ENCODE results near the gene TMEM151A.
A peak's percentile ranks its signal among the peaks of the same experiment; 100 is the strongest.
"Not testable (repeated sequence)": the region's sequence is repeated elsewhere in the genome, so short reads cannot be mapped to it uniquely, and the experiment has no call there.

TMEM151A gene

DNA sequence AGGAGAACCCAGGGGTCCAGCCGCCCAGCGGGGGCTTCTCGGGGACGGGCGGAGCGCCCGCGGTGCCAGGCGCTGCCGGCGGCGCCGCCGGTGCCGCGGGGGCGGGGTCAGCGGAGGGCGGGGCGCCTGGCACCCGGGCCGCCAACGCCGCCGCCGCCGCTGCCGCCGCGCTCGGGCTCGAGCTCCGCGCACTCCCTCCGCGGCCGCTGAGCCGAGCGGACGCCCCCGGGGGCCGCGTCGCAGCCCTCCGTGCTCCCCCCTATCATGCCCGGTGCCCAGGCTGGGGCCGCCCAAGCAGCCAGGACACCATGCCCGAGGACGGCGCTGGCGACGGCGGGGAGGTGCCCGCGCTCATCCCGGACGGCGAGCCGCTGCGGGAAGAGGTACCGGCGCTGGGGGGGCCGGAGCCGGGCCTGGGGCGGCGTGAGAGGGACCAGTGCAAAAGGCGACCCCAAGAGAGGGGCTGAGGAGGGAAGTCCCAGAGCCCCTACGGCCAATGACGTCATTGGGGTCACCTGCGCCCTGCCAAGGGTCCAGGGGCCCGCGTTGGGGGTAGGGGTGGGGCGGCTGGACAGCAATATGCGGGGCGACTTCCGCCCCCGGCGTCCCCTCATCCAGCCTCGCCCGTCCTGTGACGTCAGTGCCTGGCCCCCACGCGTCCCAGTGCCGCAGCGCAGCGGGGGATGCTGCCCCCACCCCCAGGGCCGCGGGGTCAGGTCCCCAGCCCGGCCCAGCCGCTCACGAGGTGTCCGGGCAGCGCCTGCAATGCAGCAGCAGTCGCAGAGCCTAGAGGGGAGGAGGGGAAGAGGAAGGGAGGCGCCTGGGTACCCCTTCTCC is at the start of gene TMEM151A:
Gene TMEM151A (plus strand): TSS at position 189 of the 837 bp plus-strand sequence. CDS start 120 bp downstream, at position 309.
- no peak for DNase-seq (ENCODE audit: low read depth)

DNA sequence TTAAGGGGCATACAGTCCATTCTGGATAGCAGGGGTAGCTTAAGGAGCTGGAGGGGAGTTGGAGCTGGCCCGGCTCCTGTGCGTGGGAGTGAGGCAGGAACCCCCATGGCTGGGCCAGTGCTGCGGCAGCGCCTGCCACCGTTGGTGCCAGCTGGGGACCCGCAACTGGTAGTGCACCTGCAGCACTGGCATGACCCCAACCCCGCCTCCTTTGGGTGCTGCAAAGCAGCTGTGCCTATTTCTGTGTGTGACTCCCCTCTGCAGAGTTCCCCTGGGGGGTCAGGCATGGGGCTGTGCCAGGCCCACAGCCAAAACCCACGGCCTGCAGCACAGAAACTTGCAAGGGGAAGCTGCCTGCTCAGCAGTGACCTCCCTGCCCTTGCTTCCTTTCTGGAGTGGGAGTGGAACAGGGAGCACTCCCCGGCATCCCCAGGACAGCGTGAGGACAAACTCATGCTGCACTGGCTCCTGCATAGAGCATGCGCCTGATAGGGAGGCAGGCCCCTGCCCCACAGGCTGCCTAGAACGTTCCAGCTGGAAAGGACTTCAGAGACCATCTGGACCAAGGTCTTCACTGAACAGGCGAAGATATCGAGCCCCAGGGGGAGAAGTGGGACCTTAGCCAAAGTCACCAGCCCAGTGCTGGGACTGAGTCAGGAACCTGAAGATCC is 49.5 kb upstream of the TMEM151A start:
- no peak for DNase-seq (ENCODE audit: low read depth)

DNA sequence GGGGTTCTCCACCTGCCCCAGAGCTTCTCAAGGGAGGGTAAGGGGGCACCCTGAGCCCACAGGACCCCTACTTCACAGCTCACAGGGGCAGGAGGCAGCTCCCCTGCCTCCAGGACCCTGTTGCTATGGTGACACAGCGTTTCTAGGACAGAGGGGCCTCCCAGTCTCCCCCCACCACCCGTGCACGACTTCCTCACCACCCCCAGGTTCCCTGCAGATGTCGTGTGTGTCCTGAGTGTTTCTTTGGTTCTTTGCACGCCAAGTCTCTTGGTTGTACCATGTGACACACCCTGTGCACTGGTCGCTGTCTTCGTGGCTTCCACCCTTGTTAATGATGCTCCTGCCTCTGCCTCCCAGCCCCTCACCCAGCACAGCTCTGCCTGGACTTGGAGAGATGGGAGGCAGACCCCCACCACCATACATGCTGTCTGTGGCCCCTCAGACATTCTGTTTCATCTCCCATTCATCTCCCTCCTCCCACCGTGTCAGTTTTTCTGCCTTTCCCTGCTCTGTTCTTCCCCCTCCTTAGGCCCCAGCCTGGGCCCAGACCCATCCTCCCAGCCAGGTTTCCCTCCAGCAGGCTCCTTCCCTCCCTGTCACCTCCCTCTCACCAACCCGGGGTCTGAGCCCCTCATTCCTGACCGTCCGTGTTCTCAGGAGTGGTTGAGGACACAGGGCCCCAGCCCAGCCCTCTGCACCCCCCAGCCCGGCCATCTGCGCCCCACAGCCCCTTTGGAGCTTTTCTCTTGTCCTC is 47.7 kb upstream of the TMEM151A start:
- no peak for DNase-seq (ENCODE audit: low read depth)

DNA sequence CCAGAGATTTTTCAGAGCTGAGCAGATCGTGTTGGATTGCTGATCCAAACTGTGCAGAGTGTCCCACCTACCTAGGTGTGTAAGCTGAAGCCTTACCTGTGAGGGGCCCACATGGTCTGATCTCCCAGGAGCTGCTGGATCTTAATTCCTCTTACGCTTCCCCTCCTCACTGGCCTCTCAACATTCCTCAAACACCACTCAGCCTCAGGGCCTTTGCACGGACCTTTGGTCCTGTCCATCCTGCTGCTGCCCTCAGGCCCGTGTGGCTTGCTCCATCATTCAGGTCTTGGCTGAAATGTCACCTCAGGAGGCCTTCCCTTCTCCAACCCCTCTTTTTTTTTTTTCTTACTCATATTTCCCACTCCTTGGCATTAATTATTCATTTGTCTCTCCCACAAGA is 44.4 kb upstream of the TMEM151A start:
- DNase-seq (ENCODE audit: low read depth): no peak

DNA sequence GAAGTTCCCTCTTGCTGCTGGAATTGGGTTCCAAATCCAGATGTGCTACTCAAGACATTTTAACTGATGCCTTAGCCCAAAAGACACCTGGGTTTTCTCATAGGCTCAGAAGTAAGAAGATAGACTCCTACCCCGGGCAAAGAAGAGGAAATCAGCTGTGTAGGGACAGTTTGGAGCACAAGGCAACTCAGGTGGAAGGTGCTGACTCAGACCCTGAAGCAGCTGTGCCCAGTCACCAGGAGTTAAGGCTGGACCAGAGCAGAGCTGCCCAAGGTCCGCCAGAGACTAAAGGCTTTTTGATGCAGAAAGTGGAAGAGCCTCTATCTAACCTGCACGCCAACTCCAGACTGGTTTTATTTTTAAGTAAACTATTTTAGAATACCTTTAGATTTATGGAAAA is 43.9 kb upstream of the TMEM151A start:
- no peak for DNase-seq (ENCODE audit: low read depth)

DNA sequence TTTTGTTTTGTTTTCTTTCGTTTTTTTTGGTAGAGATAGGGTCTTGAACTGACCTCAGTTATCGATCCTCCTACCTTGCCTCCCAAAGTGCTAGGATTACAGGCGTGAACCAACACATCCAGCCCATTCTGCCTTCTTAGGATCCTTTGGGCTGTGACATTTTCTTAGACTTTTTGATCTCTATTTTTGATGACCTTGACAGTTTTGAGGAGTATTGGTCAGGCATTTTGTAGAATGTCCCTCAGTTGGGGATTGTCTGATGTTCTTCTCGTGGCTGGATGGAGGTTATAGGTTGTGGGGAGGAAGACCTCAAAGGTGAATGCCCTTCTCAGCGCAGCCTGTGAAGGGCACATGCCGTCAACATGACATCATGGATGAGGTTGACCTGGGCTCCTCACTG is 42.8 kb upstream of the TMEM151A start:
- no peak for DNase-seq (ENCODE audit: low read depth)

DNA sequence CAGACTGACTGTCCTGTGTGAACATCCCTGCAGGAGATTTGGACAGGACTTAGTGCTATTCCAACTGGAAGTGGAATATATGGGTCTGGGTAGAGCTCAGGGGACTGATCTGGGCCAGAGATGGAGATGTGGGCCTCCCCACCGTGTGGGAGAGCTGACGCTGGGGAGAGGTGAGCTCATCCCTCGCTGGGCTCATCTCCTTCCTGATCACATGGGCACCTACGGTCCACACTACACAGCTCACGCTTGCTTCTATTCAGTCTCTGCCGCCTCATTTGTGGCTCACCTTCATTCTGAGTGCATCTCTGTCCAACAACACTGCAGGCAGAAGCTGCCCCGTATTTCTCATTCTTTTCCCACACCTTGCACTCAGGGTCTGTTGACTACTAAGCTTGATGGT is 39.9 kb upstream of the TMEM151A start:
- DNase-seq (ENCODE audit: low read depth): no peak

DNA sequence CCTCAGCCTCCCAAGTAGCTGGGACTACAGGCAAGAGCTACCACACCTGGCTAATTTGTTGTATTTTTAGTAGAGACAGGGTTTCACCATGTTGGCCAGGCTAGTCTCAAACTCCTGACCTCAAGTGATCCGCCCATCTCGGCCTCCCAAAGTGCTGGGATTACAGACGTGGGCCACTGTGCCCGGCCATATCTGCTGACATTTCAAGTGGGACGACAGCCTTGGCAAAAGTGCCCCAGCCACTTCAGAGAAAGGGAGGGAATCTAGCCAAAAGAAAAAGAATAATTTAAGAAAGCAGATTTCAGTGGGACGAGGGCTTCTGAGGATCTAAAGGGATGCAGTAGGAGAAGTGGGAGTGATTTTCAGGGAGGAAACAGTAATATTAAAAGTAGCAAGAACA is 38.6 kb upstream of the TMEM151A start:
- DNase-seq (ENCODE audit: low read depth): not testable (repeated sequence)

DNA sequence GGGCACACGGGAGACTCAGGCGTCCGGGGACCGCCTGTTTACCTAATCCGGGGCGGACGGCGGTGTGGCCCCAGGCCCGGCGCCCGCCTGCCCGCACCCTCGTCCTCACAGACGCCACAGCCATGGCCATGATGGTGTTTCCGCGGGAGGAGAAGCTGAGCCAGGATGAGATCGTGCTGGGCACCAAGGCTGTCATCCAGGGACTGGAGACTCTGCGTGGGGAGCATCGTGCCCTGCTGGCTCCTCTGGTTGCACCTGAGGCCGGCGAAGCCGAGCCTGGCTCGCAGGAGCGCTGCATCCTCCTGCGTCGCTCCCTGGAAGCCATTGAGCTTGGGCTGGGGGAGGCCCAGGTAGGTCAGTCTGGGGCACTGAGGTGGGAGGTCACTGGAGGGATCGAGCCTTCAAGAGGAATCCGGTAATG is 33.2 kb upstream of the TMEM151A start:
- no peak for DNase-seq (ENCODE audit: low read depth)

DNA sequence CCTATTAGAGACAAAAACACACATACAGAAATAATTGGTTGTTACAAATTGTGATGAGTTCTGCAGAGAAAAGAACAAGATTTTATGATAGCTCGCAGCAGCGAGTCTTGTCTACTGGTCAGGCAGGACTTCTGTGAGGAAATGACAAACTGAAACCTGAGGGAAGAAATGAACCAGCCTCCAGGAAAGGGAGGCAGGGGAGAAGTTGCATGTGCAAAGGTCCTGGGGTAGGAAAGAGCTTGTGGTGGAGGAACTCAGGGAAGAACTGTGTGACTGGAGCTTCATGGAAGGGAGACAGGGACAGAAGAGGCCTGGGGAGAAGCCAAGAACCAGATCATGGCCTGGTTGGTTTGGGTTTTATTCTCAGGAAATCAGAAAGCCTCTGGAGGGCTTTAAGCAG is 32.5 kb upstream of the TMEM151A start:
- no peak for DNase-seq (ENCODE audit: low read depth)

DNA sequence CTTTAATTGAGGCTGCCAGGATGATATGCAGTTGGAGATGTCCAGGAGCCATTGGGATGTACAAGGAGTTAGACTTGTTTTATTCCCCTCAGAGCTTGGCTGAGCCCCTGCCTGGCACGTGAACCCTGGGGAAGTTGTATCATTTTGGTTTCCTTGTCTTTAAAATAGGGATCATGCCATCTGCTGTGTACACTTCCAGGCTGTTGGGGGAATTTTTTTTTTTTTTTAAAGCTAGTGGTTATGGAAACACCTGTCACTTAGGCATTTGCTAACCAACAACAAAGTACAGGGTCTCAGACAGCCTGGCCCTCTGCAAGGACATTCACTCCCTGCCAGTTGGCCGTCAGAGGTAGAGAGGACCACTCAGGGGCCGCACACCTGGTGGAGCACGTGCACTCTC is 31.7 kb upstream of the TMEM151A start:
- no peak for DNase-seq (ENCODE audit: low read depth)

DNA sequence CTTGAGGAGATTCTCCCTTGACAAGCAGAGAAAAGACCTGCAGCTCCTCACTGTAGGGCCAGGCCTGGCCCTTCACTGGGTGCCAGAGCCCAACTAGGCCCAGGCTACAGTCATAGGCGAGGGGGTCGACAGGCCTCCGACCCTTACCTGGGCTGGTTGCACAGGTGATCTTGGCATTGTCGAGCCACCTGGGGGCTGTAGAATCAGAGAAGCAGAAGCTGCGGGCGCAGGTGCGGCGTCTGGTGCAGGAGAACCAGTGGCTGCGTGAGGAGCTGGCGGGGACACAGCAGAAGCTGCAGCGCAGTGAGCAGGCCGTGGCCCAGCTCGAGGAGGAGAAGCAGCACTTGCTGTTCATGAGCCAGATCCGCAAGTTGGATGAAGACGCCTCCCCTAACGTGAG is 30.1 kb upstream of the TMEM151A start:
- DNase-seq (ENCODE audit: low read depth): no peak

DNA sequence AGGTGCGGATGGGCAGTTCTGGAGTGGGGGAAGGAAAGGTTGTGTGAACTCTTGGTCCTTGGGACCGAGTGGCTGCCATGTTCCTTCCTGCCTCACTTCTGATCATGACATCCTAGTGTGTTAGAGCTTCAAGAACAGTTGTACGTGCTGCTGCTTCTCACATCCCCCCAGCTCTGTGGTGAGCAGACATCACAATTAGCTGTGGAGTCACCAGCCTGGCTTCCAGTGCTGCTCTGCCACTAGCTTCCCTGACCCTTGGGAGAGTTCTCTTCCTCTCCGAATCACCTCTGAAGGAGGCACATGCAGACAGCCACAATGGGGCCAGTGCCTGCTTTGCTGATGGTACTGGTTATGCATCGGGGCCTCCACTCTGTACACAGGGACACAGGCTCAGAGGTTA is 29.5 kb upstream of the TMEM151A start:
- no peak for DNase-seq (ENCODE audit: low read depth)

DNA sequence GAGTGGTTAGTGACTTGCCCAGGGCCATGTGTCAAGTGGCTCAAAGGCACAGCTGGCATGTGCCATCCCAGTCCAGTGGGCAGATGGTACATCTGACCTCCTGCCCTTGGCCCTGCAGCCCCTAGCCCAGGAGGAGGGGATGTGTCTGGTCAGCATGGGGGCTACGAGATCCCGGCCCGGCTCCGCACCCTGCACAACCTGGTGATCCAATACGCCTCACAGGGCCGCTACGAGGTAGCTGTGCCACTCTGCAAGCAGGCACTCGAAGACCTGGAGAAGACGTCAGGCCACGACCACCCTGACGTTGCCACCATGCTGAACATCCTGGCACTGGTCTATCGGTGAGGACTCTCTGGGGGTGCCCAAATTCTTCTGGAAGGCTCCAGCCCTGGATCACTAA is 29.0 kb upstream of the TMEM151A start:
- DNase-seq (ENCODE audit: low read depth): no peak

DNA sequence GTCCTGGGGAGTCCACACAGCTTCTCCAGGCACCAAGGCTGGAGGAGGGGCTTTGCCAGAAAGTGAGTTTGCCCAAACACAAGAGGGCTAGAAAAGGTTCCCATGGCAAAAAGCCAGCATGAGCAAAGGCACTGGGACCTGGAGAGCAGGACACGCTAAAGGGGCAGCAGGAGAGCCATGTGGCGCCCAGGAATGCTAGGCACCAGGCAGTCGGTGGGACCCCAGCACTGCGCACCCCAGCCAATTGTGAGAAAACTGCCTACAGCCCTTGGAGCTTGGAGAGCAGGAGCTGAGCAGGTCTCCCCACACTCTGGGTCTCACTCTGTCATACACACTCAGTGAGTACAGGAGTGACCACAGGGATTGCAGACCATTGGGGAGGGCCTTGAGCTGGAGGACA is 28.5 kb upstream of the TMEM151A start:
- no peak for DNase-seq (ENCODE audit: low read depth)

DNA sequence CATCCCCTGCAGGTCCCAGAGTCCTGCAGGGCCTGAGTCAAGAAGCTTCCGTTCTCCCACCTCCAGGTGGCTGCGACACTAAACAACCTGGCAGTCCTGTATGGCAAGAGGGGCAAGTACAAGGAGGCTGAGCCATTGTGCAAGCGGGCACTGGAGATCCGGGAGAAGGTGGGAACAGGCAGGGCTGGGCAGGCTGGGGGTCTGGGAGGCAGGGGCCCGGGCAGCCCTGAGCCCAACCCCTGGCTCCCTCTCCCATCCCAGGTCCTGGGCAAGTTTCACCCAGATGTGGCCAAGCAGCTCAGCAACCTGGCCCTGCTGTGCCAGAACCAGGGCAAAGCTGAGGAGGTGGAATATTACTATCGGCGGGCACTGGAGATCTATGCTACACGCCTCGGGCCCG is 27.9 kb upstream of the TMEM151A start:
- DNase-seq (ENCODE audit: low read depth): no peak

DNA sequence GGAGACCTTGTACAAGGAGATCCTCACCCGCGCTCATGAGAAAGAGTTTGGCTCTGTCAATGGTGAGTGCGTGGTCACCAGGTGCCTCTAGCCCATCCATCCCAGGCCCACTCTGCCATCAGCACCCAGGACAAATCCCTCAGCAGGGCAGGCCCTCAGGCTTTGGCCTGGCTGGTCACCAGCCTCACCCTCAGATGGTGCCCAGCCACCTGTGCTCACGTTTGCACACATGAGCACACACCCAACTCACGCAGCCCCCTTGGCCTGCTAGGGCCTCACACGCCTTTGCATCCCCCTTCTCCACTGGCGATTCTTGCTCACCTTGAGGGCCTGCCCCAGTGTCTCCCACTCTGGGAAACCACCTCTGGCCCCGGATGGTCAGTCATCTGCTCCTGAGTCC is 27.3 kb upstream of the TMEM151A start:
- no peak for DNase-seq (ENCODE audit: low read depth)

DNA sequence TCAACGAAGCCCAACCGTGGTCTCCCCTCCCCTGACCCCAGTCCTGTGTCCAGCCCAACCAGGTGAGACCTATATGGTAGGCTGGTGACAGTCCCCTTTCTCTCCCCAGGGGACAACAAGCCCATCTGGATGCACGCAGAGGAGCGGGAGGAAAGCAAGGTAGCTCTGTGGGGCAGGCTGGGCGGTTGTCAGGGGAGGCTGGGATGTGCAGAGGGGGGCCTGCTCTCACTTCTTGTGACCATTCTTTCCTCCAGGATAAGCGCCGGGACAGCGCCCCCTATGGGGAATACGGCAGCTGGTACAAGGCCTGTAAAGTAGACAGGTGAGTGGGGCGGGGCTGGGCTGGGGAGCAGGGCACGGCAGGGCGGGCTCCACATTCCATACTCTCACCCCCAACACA is 26.8 kb upstream of the TMEM151A start:
- peak; percentile 44 for DNase-seq (ENCODE audit: low read depth)

DNA sequence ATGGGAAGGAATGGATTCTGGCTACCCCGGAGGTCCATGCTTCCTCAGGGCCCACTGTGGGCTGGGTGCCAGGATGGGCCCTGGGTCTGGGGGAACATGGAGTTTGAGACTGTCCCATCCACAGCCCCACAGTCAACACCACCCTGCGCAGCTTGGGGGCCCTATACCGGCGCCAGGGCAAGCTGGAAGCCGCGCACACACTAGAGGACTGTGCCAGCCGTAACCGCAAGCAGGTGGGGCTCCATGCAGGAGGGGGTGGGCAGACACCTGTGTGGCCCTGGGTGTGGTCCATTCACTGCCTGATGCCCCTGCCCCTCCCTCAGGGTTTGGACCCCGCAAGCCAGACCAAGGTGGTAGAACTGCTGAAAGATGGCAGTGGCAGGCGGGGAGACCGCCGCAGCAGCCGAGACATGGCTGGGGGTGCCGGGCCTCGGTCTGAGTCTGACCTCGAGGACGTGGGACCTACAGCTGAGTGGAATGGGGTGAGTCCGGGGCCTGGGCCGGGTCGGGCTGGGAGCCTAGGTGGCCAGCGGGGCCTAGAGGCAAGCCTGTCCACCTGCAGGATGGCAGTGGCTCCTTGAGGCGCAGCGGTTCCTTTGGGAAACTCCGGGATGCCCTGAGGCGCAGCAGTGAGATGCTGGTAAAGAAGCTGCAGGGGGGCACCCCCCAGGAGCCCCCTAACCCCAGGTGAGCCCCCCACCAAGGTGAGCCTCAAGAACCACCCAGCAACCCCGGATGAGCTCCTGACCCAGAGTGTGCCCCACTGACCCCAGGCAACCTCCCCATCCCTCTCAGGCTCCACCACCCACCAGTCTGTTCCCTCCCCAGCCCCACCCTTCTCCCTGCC is 25.9 kb upstream of the TMEM151A start:
- no peak for DNase-seq (ENCODE audit: low read depth)

DNA sequence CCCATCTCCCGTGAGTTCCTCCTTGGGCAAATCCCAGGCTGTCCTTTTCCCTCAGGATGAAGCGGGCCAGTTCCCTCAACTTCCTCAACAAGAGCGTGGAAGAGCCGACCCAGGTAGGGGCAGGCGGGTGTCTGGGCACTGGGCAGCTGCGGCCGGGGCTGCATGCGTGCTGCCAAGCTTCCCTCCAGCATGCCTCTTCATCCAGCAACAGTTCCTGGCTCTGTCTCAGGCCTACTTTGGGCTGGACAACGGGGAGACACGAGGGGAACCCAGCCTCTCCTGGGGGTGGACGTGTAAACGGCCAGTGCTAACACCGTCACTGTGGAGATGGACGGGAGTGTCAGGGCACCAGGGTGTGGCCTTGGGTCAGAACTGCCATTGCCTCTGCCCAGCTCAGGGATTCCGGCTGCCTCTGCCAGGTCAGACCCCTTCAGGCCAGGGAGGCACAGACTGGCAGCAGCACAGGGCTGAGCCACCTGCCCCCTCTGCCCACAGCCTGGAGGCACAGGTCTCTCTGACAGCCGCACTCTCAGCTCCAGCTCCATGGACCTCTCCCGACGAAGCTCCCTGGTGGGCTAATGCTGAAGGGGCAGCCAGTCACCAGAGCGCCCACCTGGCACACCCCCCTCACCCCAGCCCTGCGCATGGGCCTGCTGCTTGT is 25.2 kb upstream of the TMEM151A start:
- no peak for DNase-seq (ENCODE audit: low read depth)

DNA sequence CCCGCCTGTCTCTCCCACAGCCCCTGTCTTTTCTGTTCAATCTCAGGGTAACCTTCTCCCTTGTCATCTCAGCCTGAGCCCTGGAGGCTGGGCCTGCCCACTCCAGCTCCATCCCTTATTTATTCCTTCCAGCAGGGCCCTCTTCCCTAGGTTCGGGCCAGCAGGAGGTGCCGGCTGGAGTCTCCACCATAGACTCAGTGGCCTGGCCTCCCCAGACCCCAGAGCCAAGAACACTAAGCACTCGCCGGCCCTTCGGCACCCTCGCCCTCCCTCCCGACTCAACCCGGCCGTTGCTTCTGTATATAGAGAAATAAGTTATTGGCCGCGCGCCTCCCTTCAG is 24.7 kb upstream of the TMEM151A start:
- DNase-seq (ENCODE audit: low read depth): no peak
